Activated T-cell treated with anti-CD3 and anti-CD28 coated beads for 48 hours (primary cell): ENCODE results near the gene PIP4K2A.
"Not testable (repeated sequence)": the region's sequence is repeated elsewhere in the genome, so short reads cannot be mapped to it uniquely, and the experiment has no call there.

Source experiments
- DNase-seq: peaks from one replicate; pipeline ENCODE4 v3.0.0-alpha.2; 2020; ENCODE audit warnings: low read depth

Gene PIP4K2A

DNA sequence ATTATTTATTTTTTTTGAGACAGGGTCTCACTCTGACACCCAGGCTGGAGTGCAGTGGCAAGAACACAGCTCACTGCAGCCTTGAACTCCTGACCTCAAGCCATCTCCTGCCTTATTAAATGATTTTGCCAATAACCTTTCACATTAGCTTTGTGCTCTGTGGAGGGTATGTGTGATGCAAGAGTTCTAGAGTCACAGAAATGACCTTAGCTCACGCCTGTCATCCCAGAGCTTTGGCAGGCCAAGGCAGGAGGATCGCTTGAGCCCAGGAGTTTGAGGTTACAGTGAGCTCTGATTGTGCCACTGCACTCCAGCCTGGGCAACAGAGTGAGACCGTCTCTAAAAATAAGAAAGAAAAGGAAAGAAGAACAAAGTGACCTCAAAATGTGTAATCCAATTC lies 4.3 kb upstream of the PIP4K2A start:
- not testable (repeated sequence) for DNase-seq

DNA sequence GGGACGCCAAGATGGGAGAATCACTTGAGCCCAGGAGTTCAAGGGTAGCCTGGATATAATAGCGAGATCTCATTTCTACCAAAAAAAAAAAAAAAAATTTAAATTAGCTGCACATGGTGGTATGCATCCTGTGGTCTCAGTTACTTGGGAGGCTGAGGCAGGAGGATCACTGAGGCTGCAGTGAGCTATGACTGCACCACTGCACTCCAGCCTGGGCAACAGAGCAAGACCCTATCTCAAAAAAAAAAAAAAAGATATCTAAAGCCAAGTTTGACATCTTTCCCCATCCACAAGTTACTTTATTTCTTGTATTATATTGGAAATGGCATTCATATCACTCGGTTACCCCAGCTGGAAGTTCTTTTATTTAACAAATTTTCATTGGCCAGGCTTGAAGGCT lies 3.4 kb upstream of the PIP4K2A start:
- DNase-seq, result no peak

DNA sequence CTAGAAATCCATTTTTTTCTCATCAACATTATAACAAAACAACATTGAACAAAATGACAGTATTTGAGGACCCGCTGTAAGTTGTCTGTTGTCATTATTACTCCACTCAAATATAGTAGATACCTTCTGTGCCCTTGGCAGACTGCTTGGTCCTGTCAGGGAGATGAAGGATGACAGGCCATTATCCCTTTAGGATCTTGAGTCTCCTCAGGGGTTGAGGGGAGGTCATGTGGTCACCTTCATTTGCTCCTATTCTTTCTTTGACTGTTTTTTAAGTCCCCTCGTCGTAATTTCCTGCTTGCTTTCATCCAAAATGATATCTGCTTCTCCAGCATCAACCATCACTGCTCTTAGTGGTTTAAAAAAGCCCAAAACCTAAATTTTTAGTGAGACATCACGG lies 2.6 kb upstream of the PIP4K2A start:
- no peak for DNase-seq

DNA sequence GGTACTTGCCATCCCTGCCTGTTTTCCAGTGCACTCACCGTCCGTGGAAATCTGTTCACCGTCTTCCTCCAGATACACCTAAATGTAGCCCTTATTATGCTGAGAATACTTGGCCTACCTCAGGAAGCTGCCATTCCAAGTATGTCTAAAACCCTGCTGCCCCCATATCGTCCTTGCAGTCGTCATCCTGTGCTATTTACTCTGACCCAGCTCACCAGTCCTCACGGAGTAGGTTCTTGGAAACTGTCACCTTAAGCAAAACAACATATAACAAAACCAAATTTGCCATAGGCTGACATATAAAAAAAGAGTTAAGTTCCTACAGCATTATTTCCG lies 880 bp upstream of the PIP4K2A start:
- DNase-seq, result no peak

DNA sequence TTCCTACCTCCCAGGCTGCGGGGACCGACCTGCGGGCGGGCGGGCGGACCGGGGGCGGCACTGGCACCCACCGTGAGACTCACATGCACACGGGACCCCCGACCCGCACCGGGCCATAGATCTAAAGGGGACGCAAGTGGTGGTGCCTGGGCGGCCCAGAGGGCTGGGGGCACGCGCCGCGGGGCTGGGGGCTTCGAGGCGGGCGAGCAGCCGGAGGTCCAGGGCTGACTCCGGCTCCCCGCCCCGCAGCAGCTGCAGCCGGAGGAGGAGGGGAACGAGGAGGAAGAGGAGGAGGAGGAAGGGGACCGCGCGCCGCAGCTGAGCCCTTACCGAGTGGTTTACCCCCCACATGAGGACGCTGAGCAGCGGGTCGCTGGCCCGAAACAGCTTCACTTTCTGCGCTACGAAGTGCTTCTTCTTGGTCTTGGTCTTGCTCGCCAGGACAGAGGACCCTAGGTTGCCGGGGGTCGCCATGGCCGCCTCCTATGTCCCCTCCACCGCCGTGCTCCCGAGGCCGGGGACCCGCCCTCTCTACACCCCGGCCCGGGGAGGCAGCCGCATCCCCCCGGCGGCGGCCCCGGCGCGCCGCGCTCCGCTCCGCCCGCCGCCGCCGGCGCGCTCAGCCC lies 412 bp downstream of the PIP4K2A start:
- DNase-seq, result peak; percentile 31

DNA sequence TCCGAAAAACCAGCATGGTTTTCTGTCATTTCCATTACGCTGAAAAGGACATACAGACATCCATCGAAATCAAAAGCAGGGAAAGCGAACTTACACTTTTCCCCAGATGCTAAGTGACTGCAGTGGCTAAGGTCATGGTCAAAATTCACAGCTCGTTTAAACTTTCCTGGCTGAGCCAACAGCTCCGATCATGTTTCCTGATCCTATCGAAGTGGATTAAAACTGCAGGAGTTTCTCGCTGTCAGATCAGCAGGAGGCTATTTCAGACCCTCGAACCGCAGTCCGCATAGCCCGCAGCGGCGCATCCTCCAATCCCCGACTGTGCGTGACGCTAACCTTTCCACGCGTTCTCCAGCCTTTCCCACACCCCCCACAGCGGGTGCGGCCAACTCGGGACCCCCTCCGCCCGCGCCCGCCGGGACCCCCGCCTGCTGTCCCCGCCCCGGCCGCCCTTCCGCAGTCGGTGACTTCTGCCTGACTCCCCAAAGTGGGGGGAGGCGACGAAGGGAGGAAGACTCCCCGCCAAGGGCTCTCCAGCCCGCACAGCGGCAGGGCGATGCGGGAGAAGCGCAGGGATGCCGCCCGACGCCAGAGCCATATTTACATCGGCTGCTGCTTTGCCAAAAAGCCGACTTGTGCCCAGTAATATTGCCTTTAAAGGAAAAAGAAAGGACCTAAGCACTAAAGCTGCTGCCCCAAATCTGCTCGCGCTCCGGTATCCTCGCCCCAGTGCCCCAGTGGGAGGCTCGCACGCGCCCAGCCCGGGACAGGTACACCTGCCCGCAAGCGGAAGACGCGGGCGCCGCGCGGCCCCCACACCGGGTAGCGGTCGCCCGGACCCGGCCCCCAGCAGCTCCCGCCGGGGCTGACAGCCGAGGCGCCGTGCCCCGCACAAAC lies 1.2 kb downstream of the PIP4K2A start:
- peak; percentile 23 for DNase-seq

DNA sequence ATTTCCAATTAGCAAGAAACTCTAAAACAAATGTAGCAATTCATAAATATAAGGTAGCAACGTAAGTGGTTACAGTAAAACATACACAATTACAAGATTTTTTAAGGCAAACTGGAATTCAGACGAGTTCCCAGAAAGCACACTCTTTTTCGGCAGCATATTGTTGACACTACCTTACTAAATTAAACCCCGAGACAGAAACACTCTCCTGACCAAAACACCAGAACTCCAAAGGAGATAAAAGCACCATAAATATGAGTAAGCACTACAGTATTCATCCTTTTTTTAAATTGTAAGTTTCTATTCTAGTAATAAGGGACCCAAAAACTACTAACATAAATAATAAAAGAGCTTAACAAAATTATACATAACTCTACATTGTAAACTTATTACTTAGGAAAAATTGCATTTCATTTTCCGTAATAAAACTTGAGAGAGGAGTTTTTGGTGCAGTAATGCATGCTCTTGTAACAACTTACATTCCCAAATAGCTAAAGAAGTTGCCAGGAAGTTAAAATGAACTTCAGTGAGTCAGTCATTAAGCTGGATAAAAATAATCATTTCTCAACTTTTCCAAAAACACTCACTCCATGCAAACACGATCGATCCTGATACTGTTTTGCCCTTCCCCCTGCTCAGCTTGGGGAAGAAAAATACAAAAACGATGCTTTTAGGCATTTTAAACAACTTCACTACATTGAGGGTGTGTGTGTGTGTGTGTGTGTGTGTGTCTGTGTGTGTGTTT lies 2.0 kb downstream of the PIP4K2A start:
- no peak for DNase-seq

DNA sequence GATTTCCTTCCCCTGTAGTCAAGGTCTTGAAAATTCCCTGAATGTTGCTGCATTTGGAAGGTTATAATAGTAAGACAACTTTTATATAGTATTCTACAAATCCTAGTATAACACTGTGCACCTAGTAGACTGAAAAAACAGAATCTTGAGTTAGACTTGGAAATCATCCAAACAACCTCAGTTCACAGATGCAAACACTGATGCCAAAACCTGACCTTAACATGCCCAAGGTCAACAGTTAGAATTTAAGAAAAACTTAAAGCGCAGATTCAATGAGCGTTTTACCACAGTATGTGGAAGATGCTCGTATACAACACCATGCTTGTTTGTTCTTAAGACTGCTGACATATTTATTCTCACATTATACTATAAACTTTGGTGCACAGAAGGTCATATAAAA lies 3.0 kb downstream of the PIP4K2A start:
- DNase-seq, result no peak

DNA sequence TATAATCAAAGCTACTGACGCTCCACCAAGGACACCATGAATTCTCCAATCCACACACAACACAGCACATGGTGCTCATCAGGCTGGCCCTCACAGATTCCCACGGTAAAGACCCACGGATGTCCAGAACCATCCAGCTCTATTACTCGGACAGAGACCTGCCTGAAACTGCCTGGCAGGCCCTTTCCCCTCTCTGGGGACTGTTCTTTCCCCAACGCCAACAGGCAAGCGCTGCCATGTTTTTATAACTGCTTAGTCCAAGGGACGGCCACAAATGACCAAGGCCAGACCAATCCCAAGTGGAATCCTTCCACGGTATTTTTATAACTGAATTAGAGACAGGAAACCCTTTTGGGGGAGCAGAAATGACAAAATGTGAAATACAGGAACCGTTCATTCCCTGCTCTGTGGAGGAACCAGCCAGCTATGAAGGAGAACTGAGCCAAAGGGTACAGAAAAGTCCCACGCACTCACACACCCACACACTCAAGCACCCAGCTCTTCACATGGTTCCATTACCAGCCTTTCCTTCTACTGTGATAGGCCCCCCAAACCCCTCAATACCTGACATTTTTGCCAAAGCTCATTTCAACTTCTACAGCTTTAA lies 4.1 kb downstream of the PIP4K2A start:
- DNase-seq, result no peak

DNA sequence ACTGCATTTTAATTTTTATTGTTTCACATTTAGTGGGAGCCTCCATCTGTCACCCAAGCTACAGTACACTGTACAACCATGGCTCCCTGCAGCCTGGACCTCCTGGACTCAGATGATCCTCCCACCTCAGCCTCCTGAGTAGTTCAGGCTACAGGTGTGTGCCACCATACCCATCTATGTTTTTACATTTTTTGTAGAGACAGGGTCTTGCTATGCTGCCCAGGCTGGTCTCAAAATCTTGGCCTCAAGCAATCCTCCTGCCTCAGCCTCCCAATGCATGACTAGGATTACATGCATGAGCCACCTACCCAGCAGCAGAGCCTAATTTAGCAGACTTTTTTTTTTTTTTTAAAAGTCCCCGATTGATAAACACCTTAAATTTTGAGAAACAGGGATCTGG lies 5.6 kb downstream of the PIP4K2A start:
- no peak for DNase-seq

DNA sequence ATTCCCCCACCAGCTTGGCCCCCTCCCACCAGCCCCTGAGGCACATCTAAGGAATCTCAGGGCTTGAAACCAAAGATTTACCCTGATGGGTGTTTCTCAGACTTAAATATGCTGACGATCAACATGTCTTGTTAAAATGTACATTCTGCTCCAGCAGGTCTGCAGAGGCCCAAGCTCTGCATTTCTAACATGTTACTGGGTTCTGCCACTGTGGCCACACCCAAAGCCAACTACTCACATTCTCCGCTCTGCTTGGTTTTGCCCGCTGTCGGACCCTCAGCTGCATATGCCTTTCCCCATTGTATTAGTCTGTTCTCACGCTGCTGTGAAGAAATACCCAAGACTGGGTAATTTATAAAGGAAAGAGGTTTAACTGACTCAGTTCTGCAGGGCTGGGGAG lies 8.9 kb downstream of the PIP4K2A start:
- DNase-seq, result no peak

DNA sequence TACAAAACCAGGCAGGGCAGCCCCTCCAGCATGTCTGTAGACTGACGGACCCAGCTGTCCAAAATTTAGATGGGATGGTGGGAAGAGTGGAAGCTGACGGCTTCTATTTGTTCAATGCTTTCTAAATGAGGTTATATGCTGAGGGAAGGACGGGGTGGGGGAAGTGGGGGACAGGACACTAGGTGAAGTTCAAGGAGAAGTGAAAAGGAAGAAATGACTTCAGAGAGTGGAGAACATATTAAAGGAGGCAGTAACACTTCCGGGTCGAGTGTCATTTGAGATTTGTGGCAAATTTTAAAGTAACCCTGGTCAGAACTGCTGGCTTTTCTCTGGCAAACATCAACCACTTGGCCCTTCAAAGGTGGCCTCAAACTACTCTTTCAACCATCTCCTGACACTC lies 9.4 kb downstream of the PIP4K2A start:
- no peak for DNase-seq

DNA sequence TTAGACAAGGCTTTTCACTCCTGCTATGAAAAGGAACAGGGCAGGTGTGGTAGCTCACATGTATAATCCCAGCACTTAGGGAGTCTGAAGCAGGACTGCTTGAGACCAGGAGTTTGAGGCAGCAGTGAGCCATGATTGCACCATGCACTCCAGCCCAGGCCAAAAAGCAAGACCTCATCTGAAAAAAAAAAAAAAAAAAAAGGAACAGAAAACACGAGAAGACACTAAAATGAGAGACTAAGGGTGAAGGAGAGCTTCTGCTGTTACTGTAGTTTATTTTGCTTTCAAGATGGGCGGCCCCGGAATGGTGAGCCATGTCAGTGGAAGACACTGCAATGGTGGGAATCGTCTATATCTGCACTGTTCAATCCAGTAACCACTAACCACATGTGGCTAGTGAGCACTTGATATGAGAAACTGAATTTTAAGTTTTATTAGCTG lies 9.9 kb downstream of the PIP4K2A start:
- no peak for DNase-seq

DNA sequence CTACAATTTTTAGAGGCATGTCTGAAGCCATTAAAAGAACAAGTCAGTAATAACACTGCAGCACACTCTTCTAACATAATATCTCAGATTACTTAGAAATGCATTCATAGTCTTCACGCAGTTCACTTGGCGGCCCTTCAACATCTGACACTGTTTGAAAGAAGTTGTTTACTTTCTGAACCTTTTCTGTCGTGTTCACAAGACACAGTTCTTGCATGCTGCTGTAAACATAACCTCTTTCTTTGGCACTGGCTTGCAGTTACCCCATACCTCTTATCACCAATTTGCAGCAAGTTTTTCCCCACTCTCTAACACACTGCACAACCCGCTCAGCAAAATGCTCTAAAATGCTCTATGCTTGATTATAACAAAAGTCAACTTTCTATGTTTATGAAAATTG lies 12.0 kb downstream of the PIP4K2A start:
- DNase-seq, result no peak

DNA sequence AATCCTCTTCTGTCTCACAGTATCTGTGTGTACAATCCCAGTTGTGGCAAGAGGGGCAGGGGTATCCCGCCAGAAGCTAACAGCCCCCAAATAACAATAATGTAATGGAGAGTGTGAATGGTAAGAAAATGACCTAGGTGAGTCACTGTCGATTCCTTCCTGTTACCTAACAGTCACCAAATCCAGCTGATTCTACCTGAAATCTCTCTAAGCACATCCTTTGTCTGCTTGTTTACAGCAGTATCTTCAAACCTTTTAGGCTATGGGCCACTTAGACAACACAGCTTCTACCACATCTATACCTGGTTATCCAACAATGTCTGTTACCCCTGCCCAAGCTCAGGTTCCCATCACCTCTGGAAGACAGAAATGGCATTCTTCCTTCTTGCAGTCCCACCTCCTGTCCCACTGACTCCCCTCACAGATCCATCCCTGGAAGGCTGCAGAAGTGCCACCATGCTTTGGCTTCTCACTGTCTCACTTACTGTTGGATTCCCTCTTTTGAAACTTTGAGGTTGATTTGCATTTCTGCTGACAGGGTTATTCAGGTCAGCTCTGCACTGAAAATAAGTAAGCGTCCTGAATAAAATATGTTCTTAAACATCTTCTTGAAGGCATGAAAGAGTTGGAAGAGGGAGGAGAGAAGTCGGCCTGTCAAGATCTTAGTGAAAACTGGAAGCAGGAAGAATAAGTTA lies 13.1 kb downstream of the PIP4K2A start:
- no peak for DNase-seq

DNA sequence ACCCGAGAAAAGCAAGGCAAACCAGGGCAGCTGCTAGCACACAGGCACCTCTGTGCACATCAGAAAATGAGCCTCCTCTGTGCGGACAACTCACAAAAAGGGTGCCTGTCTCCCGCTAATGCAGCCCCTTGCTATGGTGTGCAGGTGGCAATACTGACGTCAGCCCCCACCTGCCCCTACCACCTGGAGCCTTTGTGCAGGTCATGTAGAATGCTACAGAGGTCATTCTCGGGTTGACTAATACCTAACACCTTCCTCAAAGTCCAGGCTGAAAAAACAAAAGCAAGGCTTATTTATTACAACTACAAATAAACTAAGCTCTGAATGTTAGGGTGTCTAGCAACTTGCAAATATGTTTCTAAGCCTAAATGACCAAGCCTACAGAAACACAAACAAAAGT lies 13.9 kb downstream of the PIP4K2A start:
- DNase-seq, result no peak

DNA sequence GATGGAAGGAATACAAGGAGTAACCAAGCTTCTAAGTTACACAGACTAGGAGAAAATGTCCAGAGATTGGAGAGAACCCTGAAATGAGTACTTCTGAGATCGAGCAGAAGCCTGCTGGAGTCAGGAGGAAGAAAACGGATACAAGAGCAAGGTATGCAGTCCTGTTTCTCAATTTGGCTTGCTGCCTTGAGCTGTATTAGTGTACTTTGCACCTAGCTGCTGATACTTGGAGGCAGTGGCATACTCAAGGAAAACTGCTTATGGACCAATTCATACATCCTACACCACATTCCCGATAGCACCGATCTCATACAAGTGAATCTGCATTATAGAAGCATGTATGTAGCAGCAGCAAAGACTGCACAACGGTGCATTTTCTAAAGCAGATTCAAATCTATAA lies 14.4 kb downstream of the PIP4K2A start:
- no peak for DNase-seq

DNA sequence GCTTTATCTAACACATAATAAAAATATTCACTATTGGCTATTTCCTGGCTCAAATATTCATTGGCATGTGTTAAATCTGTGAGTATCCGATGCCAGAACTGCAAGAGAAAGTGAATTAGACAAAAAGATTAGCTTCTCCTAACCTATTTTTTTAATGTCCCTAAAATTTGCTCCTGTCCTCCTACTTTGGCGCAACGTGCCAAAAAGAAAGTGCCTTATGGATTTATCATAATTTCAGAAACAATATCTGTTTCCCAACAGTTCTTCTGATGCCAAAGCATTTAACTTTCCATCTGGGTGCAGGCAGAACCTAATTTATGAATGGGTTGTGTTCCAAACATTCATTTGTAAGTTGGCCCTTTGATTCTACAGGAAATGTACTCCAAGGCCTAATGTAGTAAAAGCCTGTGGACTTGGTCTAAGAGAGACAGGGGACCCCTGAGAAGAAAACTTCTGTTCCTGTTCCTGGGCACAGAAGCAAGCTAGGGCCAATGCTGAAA lies 15.4 kb downstream of the PIP4K2A start:
- no peak for DNase-seq

DNA sequence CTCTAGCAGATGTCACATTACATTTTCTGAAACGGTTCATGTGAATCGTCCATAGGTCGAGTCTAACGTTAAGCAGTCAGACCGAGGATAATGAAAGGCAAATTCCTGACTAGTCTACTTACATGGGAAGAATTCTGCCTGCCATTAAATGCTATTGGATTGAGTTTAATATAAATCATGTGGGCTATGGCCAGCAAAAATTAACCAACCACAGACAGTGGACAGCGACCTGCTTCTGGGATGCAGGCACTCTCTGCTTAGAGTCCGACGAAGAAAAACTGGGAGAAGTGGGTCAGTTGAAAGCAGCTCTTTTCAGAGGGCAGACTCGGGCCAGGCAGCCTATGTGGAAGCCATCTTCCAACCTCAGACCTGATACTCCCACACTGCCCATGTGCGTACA lies 16.6 kb downstream of the PIP4K2A start:
- no peak for DNase-seq

DNA sequence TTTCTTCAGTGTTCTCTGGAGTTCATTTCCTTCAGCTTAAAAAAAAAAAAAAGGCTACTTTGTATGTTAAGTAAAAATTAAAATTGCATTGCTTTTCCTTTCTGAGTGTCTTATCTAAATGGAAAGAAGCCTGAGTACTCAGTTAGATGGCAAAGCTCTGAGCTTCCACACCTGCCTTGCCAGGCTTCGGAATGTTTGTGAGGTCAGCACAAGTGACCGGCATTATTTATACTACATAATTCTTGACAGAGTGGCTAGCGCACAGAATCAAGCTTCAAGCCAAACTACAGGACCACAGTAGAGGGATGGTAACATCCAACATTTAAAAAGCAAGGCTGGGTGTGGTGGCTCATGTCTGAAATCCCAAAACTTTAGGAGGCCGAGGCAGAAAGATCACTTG lies 17.3 kb downstream of the PIP4K2A start:
- DNase-seq, result no peak

DNA sequence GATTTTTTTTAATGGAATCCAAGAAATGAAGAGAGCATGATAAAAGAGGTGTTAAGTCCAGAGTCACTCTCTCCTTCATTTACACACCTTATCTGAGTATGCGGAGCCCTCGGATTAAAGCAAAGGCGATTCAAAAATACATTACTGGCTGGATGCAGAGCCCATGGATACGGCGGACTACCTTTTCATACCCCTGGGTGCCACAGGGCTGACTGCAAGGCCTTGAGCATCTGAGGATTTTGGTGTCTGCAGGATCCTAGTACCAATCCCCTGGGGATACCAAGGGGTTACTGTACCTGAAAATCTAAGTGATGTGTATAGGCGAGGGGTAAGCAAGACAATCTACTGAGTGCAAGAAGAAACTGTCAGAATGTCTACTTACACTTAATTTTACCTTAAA lies 20.5 kb downstream of the PIP4K2A start:
- DNase-seq, result no peak

DNA sequence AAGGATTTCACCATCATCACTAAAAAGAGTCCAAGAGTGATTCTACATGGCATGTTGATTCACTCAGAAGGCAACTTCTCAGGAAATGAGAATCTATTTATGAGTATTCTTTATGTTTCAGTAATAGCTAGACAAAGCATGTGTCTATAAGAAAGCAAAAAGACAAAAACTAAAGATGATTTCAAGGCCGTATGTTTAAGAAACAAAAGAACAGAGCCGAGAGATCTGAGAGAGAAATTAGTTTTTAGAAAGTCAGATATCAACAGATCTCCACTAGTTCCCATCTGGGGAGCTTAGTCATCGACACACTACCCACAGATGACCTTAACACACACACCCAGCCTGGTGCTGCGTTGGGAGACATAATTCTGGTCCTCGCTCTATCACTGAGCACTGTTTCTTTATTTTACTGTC lies 21.0 kb downstream of the PIP4K2A start:
- no peak for DNase-seq
